ENCODE results near the gene CXCR1. TPM values are rescaled to one million over a fixed set of nuclear protein-coding genes. Genes with fewer than 3 reads are reported as not detected.
A peak's percentile ranks its signal among the peaks of the same experiment; 100 is the strongest.

The CXCR1 gene
- total and polyA plus RNA-seq, 2 of the 4 experiments (the other 2 are of a cell fraction): not detected

DNA sequence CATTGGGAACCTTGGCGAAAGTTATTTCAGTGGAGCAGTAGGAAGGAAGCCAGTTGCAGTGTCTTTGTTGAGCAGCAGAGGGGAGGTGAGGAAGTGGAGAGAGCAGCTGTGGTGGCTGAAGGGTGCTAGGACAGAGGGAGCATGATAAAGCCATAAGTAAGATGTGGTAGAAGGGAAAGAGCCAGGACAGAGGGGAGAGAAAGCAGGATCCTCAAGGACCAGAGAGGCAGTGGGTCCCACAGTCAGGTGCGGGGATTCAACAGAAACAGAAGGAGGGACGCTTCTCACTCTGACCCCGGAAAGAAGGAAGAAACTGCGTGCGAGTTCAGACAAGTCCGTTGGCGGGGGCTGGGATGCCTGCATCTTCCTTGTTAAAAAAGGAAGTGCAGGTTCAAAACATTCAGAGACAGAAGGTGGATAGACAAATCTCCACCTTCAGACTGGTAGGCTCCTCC, 41.1 kb downstream of the CXCR1 start, which contains the start of gene CXCR2:
Gene CXCR2 (plus strand): TSS at position 403 of the 455 bp plus-strand sequence. CDS start 8,774 bp downstream, outside the sequence.
- Histone ChIP-seq H2BK120ac (ENCODE audit: low read depth, low read length) (no peak within 1 kb of the TSS), H2BK20ac (ENCODE audit: low read depth, low read length) (no peak within 1 kb of the TSS), H3K4me2 (ENCODE audit: low read depth, low read length) (no peak within 1 kb of the TSS), H2AK5ac (ENCODE audit: low read depth, low read length) (no peak within 1 kb of the TSS), H3K4ac (ENCODE audit: low read depth, low read length) (no peak within 1 kb of the TSS), H4K91ac (ENCODE audit: insufficient read depth, low read depth, low read length) (no peak within 1 kb of the TSS), H3K4me3 (ENCODE audit: insufficient read depth, low read depth, low read length) (no peak within 1 kb of the TSS), H4K20me1 (ENCODE audit: insufficient read depth, low read length) (no peaks in the 10 kb centered on the region), H3K27me3 (ENCODE audit: control insufficient read depth, insufficient read depth, low read length) (peaks cover 54% of the 10 kb centered on the region), H3K9me1 (ENCODE audit: insufficient read depth, low read length) (no peaks in the 10 kb centered on the region), H4K8ac (ENCODE audit: low read depth in 2 of 2, low read length in 2 of 2) (no peak within 1 kb of the TSS), H3K27ac (ENCODE audit: insufficient read depth, low read length) (no peak within 1 kb of the TSS), H3K9ac (ENCODE audit: low read depth, low read length) (no peak within 1 kb of the TSS), H2AK9ac (replicated peaks; ENCODE audit: low read depth, low read length, poor library complexity) (no peak within 1 kb of the TSS), H4K5ac (ENCODE audit: low read depth, low read length) (no peak within 1 kb of the TSS), H3K18ac (ENCODE audit: low read depth, low read length) (no peak within 1 kb of the TSS), H2BK15ac (ENCODE audit: low read depth, low read length) (no peak within 1 kb of the TSS), H2AFZ (replicated peaks; ENCODE audit: low read length, poor library complexity) (no peak within 1 kb of the TSS), H3K36me3 (ENCODE audit: control insufficient read depth, insufficient read depth, low read length) (no peaks in the 10 kb centered on the region), H3K9me3 (ENCODE audit: control insufficient read depth, insufficient read depth, low read length) (peaks cover 5% of the 10 kb centered on the region), H3K23ac (ENCODE audit: low read depth, low read length) (no peak within 1 kb of the TSS), H3K4me1 (ENCODE audit: control insufficient read depth, insufficient read depth, low read length) (no peaks in the 10 kb centered on the region), H3K14ac (replicated peaks; ENCODE audit: low read depth, low read length) (no peak within 1 kb of the TSS), H2BK5ac (ENCODE audit: low read depth, low read length, poor library complexity, severe bottlenecking) (no peak within 1 kb of the TSS), H3K79me1 (ENCODE audit: low read depth in 1 of 2, low read length in 2 of 2) (no peaks in the 10 kb centered on the region), H3K56ac (ENCODE audit: extremely low read depth, insufficient read depth, low read length) (no peak within 1 kb of the TSS)
- no TSS peak for BruUV-seq (replicated peaks)
- intact Hi-C loops (cut with micrococcal nuclease) (no loop called here), dilution Hi-C loops (cut with HindIII; ENCODE audit: low sequenced_read_pairs, unreplicated experiment) (no loop called here), in situ Hi-C loops (cut with MboI; ENCODE audit: low sequenced_read_pairs) (no loop called here)
- DNase-seq (no peak), ATAC-seq (ENCODE audit: low read depth) (peak; percentile 44)
- 81% methylated on average over 4 of the region's 8 CpGs; no CpG with 5 or more reads in 1 of the 2 experiments for WGBS, 2 experiments (ENCODE audit: extremely low coverage in 2 of 2, insufficient read length in 1 of 2)
- no peak for TF ChIP-seq MAFK (IDR thresholded peaks at IDR 0.05; ENCODE audit: low read depth, low read length)
- TF ChIP-seq RFX5 (IDR thresholded peaks at IDR 0.05; ENCODE audit: low read depth, low read length): no peak
- no peak for TF ChIP-seq BHLHE40 (IDR thresholded peaks at IDR 0.05; ENCODE audit: low read depth, low read length)
- TF ChIP-seq RAD21 (IDR thresholded peaks at IDR 0.05; ENCODE audit: low read length): no peak
- TF ChIP-seq CHD1 (IDR thresholded peaks at IDR 0.05; ENCODE audit: low read depth, low read length): no peak
- TF ChIP-seq, protein P1, sequence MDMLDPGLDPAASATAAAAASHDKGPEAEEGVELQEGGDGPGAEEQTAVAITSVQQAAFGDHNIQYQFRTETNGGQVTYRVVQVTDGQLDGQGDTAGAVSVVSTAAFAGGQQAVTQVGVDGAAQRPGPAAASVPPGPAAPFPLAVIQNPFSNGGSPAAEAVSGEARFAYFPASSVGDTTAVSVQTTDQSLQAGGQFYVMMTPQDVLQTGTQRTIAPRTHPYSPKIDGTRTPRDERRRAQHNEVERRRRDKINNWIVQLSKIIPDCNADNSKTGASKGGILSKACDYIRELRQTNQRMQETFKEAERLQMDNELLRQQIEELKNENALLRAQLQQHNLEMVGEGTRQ (IDR thresholded peaks at IDR 0.05; ENCODE audit: low read depth, low read length): no peak
- TF ChIP-seq FOS (IDR thresholded peaks at IDR 0.05; ENCODE audit: low read depth, low read length): no peak
- no peak for TF ChIP-seq MXI1 (IDR thresholded peaks at IDR 0.05; ENCODE audit: borderline replicate concordance, low read depth, low read length)
- TF ChIP-seq, protein P2, sequence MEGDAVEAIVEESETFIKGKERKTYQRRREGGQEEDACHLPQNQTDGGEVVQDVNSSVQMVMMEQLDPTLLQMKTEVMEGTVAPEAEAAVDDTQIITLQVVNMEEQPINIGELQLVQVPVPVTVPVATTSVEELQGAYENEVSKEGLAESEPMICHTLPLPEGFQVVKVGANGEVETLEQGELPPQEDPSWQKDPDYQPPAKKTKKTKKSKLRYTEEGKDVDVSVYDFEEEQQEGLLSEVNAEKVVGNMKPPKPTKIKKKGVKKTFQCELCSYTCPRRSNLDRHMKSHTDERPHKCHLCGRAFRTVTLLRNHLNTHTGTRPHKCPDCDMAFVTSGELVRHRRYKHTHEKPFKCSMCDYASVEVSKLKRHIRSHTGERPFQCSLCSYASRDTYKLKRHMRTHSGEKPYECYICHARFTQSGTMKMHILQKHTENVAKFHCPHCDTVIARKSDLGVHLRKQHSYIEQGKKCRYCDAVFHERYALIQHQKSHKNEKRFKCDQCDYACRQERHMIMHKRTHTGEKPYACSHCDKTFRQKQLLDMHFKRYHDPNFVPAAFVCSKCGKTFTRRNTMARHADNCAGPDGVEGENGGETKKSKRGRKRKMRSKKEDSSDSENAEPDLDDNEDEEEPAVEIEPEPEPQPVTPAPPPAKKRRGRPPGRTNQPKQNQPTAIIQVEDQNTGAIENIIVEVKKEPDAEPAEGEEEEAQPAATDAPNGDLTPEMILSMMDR (conservative IDR thresholded peaks at IDR 0.05; ENCODE audit: low read depth, low read length): no peak
- ChIA-PET POLR2A (ENCODE audit: unreplicated experiment) (no interaction called here), CTCF (no interaction called here)

Measured in IMR-90 (cell line).